Motor neuron (in vitro differentiated cells): ENCODE measurements around the gene GPX5. TPM values are rescaled to one million over a fixed set of nuclear protein-coding genes. Genes with fewer than 3 reads are reported as not detected.
"Not testable (repeated sequence)": the region's sequence is repeated elsewhere in the genome, so short reads cannot be mapped to it uniquely, and the experiment has no call there.

ENCODE experiments used
- ATAC-seq, 8 experiments: fragments of 200-7000 bp; cut with Tn5 transposase; replicated peaks in 6 of 8; 2 replicates each; pipeline ENCODE4 v1.8.0; 2021; ENCODE audit warnings: mild to moderate bottlenecking in 8 of 8, moderate library complexity in 8 of 8
- H3K27ac ChIP-seq, 2 donors: fragments of 250-450 bp; sonication (Bioruptor Pico); 2 replicates each; pipeline ENCODE4 v1.9.0; 2021; ENCODE audit warnings: antibody characterized with exemption in 2 of 2, mild to moderate bottlenecking in 2 of 2, moderate library complexity in 1 of 2
- H3K4me1 ChIP-seq, 2 donors: fragments of 250-450 bp; sonication (Bioruptor Pico); replicated peaks in 1 of 2; 2 replicates each; pipeline ENCODE4 v1.6.1; 2021; ENCODE audit warnings: antibody characterized with exemption in 2 of 2, mild to moderate bottlenecking in 2 of 2, moderate library complexity in 1 of 2
- H3K4me3 ChIP-seq, 5 donors: fragments of 250-450 bp; sonication (Bioruptor Pico); 2 replicates each; pipeline ENCODE4 v1.9.0; 2021; ENCODE audit warnings: antibody characterized with exemption in 5 of 5, mild to moderate bottlenecking in 5 of 5, moderate library complexity in 4 of 5
- WGBS, 10 experiments: fragments of 450-650 bp; shearing (Covaris generic); methylation state at CpG; one replicate each; pipeline ENCODE4 v1.0.0; 2022; 5-methylcytosine and 5-hydroxymethylcytosine counted together
- in situ Hi-C, 9 experiments: fragments of 400-800 bp; cut with MboI; loops; one replicate each; pipeline ENCODE4 v1.15.0; 2021; ENCODE audit warnings: low sequenced_read_pairs in 9 of 9, low pct_unique_long_range_greater_than_20kb in 2 of 9; ENCODE audit not compliant: unreplicated experiment in 9 of 9
- total RNA-seq, 8 experiments: library from RNA; unstranded; fragments of 300-600 nt; gene quantifications; 2 replicates each; pipeline versions ENCODE4 v1.2.3 to v1.2.4, GENCODE V29; 2022

The GPX5 gene
- total RNA-seq, 8 experiments from 2014 or later = 0.28 TPM; not detected in 7

GRCh38 chr6:28497306-28497705 is 28.4 kb upstream of the GPX5 start:
- no peak overlapping the region for H3K4me3 ChIP-seq
- in situ Hi-C loops = loop anchor here in 2 of 9 experiments (25.0 kb wide), 1 partner anchor 190 kb away; no protein-coding TSS in a partner anchor
- WGBS, 10 experiments = 0 to 100% (median 29%) methylated on average over 1 of the region's 1 CpG; no CpG with 5 or more reads in 5 of the 10 experiments
- H3K4me1 ChIP-seq = peaks cover 0 to 6% of the 10 kb centered on the region in 2 donors
- no peak for ATAC-seq
- no peak overlapping the region for H3K27ac ChIP-seq

- Histone ChIP-seq H3K4me3 (no peak overlapping the region), H3K27ac (no peak overlapping the region), H3K4me1 (peaks cover 0 to 6% of the 10 kb centered on the region in 2 donors)
- ATAC-seq = peak in 1 of 8 experiments; percentile 22
- in situ Hi-C loops = loop anchor here in 2 of 9 experiments (25.0 kb wide), 1 partner anchor 189 kb away; no protein-coding TSS in a partner anchor
- 0 to 33% (median 0%) methylated on average over 1 to 3 of the region's 3 CpGs; no CpG with 5 or more reads in 3 of the 10 experiments for WGBS, 10 experiments
These were observed 27.8 kb upstream of the GPX5 start for GRCh38 chr6:28497893-28498292.

GRCh38 chr6:28501259-28501658 is 24.4 kb upstream of the GPX5 start:
- 0 to 100% (median 94%) methylated on average over 1 to 2 of the region's 6 CpGs; no CpG with 5 or more reads in 5 of the 10 experiments for WGBS, 10 experiments
- Histone ChIP-seq H3K27ac (no peak overlapping the region), H3K4me1 (peaks cover 0 to 6% of the 10 kb centered on the region in 2 donors), H3K4me3 (no peak overlapping the region)
- ATAC-seq = no peak
- in situ Hi-C loops = no loop called here

- H3K4me3 ChIP-seq, ATAC-seq, H3K4me1 ChIP-seq, in situ Hi-C loops, H3K27ac ChIP-seq: not testable (repeated sequence)
- WGBS, 10 experiments = no CpG with 5 or more reads among the region's 35 CpGs
These were observed 23.5 kb upstream of the GPX5 start for GRCh38 chr6:28502136-28502535.

GRCh38 chr6:28502709-28503305 is 22.9 kb upstream of the GPX5 start:
- H3K27ac ChIP-seq, ATAC-seq, H3K4me3 ChIP-seq, H3K4me1 ChIP-seq, in situ Hi-C loops: not testable (repeated sequence)
- WGBS, 10 experiments = 19 to 79% (median 53%) methylated on average over 3 to 5 of the region's 7 CpGs; no CpG with 5 or more reads in 2 of the 10 experiments

GRCh38 chr6:28505733-28506132 is 19.9 kb upstream of the GPX5 start:
- in situ Hi-C loops = no loop called here
- 0 to 100% (median 80%) methylated on average over 1 of the region's 1 CpG; no CpG with 5 or more reads in 1 of the 10 experiments for WGBS, 10 experiments
- ATAC-seq = no peak
- Histone ChIP-seq H3K4me1 (no peaks in the 10 kb centered on the region), H3K27ac (no peak overlapping the region), H3K4me3 (no peak overlapping the region)

GRCh38 chr6:28506807-28507475 is 18.7 kb upstream of the GPX5 start:
- Histone ChIP-seq H3K4me1 (no peaks in the 10 kb centered on the region), H3K4me3 (no peak overlapping the region), H3K27ac (no peak overlapping the region)
- ATAC-seq = no peak
- 11 to 81% (median 48%) methylated on average over 2 to 4 of the region's 4 CpGs for WGBS, 10 experiments
- in situ Hi-C loops = no loop called here

- no peak overlapping the region for H3K4me3 ChIP-seq
- H3K27ac ChIP-seq = no peak overlapping the region
- ATAC-seq = no peak
- no peaks in the 10 kb centered on the region for H3K4me1 ChIP-seq
- 86 to 100% (median 93%) methylated on average over 1 to 12 of the region's 51 CpGs; no CpG with 5 or more reads in 6 of the 10 experiments for WGBS, 10 experiments
- in situ Hi-C loops = no loop called here
These were observed 13.9 kb upstream of the GPX5 start for GRCh38 chr6:28511628-28512300.

GRCh38 chr6:28512387-28512786 is 13.3 kb upstream of the GPX5 start:
- ATAC-seq, H3K4me1 ChIP-seq, H3K4me3 ChIP-seq, H3K27ac ChIP-seq, in situ Hi-C loops: not testable (repeated sequence)
- 60 to 100% (median 82%) methylated on average over 1 to 7 of the region's 8 CpGs; no CpG with 5 or more reads in 2 of the 10 experiments for WGBS, 10 experiments

- WGBS, 10 experiments = 0 to 80% (median 50%) methylated on average over 1 to 3 of the region's 4 CpGs; no CpG with 5 or more reads in 3 of the 10 experiments
- in situ Hi-C loops = no loop called here
These were observed 10.0 kb upstream of the GPX5 start, which contains the start of gene GPX6 for GRCh38 chr6:28515676-28516075. Gene GPX6 (minus strand): TSS chr6:28515793. CDS start chr6:28515743, 50 bp downstream.

GRCh38 chr6:28517964-28518363 is 7.7 kb upstream of the GPX5 start:
- ATAC-seq = peak in 3 of 8 experiments; percentile 60 to 96 (median 62)
- in situ Hi-C loops = no loop called here
- 0 to 89% (median 53%) methylated on average over 1 to 2 of the region's 2 CpGs; no CpG with 5 or more reads in 2 of the 10 experiments for WGBS, 10 experiments
- no peaks in the 10 kb centered on the region for H3K4me1 ChIP-seq
- H3K4me3 ChIP-seq = no peak overlapping the region
- no peak overlapping the region for H3K27ac ChIP-seq

More at GRCh38 chr6:28515676-28516075, 10.0 kb upstream of the GPX5 start, which contains the start of gene GPX6:
- no peak for ATAC-seq
- H3K27ac ChIP-seq = no peak within 1 kb of the TSS
- no peaks in the 10 kb centered on the region for H3K4me1 ChIP-seq
- no peak within 1 kb of the TSS for H3K4me3 ChIP-seq

- Histone ChIP-seq H3K27ac (no peak overlapping the region), H3K4me3 (no peak overlapping the region), H3K4me1 (no peaks in the 10 kb centered on the region)
- in situ Hi-C loops = no loop called here
- peak in 1 of 8 experiments; percentile 26 for ATAC-seq
These were observed 3.0 kb upstream of the GPX5 start for GRCh38 chr6:28522594-28523240.

- in situ Hi-C loops = no loop called here
- WGBS, 10 experiments = 0 to 100% (median 44%) methylated on average over 1 to 3 of the region's 3 CpGs; no CpG with 5 or more reads in 4 of the 10 experiments
- H3K4me3 ChIP-seq = no peak overlapping the region
- no peaks in the 10 kb centered on the region for H3K4me1 ChIP-seq
- no peak for ATAC-seq
- H3K27ac ChIP-seq = no peak overlapping the region
These were observed 2.4 kb upstream of the GPX5 start for GRCh38 chr6:28523241-28523622.
